Gastrocnemius medialis (tissue), 4 donors: ENCODE results near the gene MTLN.

ENCODE experiments used
- CTCF ChIP-seq, 5 experiments: fragments of 450-650 bp in 3 of 5; fragments of 200-600 bp in 2 of 5; sonication (generic) in 2 of 5; IDR thresholded peaks in 4 of 5; conservative IDR thresholded peaks in 1 of 5; 1 replicate in 4 of 5; 2 replicates in 1 of 5; pipeline ENCODE4 v1.5.1; 2016 to 2019; ENCODE audit warnings: antibody characterized with exemption in 5 of 5, mild to moderate bottlenecking in 3 of 5, moderate library complexity in 3 of 5
- POLR2A ChIP-seq, 2 donors: fragments of 450-650 bp; IDR thresholded peaks; one replicate each; pipeline ENCODE4 v1.6.1; 2017; ENCODE audit warnings: antibody characterized with exemption in 2 of 2, mild to moderate bottlenecking in 2 of 2, moderate library complexity in 2 of 2

- no peak for TF ChIP-seq CTCF (IDR thresholded peaks at IDR 0.05 in 4 of 5, conservative IDR thresholded peaks at IDR 0.05 in 1 of 5)
- no peak for TF ChIP-seq POLR2A (IDR thresholded peaks at IDR 0.05)
Observed at GRCh38 chr2:110167326-110168000, 44.9 kb downstream of the MTLN start.
